Pons (tissue), 1 donor: ENCODE results near the gene CCR2.
"Not testable (repeated sequence)": the region's sequence is repeated elsewhere in the genome, so short reads cannot be mapped to it uniquely, and the experiment has no call there.

Experiments used
- DNase-seq: peaks from one replicate; pipeline ENCODE4 v3.0.0-alpha.2; 2016; ENCODE audit warnings: low spot score

Gene CCR2

GRCh38 chr3:46353647-46354410 is at the start of gene CCR2:
CCR2 (plus strand) TSS chr3:46354111; CDS start chr3:46357528, 3,417 bp downstream.
- DNase-seq = no peak

- no peak for DNase-seq
These were observed 49.2 kb upstream of the CCR2 start for GRCh38 chr3:46304739-46305138.

- DNase-seq = peak; percentile 79
These were observed 40.9 kb upstream of the CCR2 start for GRCh38 chr3:46312991-46313390.

GRCh38 chr3:46314517-46314916 is 39.4 kb upstream of the CCR2 start:
- DNase-seq = no peak

- DNase-seq = no peak
These were observed 37.7 kb upstream of the CCR2 start for GRCh38 chr3:46316206-46316605.

- DNase-seq = no peak
These were observed 35.5 kb upstream of the CCR2 start for GRCh38 chr3:46318207-46318927.

- DNase-seq = peak; percentile 75
These were observed 32.3 kb upstream of the CCR2 start for GRCh38 chr3:46321461-46322104.

- DNase-seq = no peak
These were observed 29.9 kb upstream of the CCR2 start for GRCh38 chr3:46324036-46324435.

- DNase-seq = peak; percentile 9
These were observed 28.1 kb upstream of the CCR2 start for GRCh38 chr3:46325645-46326300.

GRCh38 chr3:46330676-46331075 is 23.2 kb upstream of the CCR2 start:
- not testable (repeated sequence) for DNase-seq

- no peak for DNase-seq
These were observed 19.0 kb upstream of the CCR2 start for GRCh38 chr3:46334741-46335478.

- no peak for DNase-seq
These were observed 18.4 kb upstream of the CCR2 start for GRCh38 chr3:46335541-46335940.

GRCh38 chr3:46337911-46338310 is 16.0 kb upstream of the CCR2 start:
- DNase-seq = no peak

- no peak for DNase-seq
These were observed 15.1 kb upstream of the CCR2 start for GRCh38 chr3:46338840-46339239.

- DNase-seq = no peak
These were observed 9.4 kb upstream of the CCR2 start for GRCh38 chr3:46344476-46344875.

GRCh38 chr3:46348823-46349482 is 5.0 kb upstream of the CCR2 start:
- DNase-seq = no peak

GRCh38 chr3:46349484-46350261 is 4.2 kb upstream of the CCR2 start:
- DNase-seq = no peak

GRCh38 chr3:46350262-46350565 is 3.7 kb upstream of the CCR2 start:
- DNase-seq = no peak

GRCh38 chr3:46351646-46352045 is 2.3 kb upstream of the CCR2 start:
- no peak for DNase-seq

GRCh38 chr3:46353090-46353489 is 821 bp upstream of the CCR2 start:
- DNase-seq = no peak

- DNase-seq = no peak
These were observed 567 bp downstream of the CCR2 start for GRCh38 chr3:46354478-46354877.
